Left cardiac atrium (tissue), 4 donors: ENCODE measurements around the gene SHANK3. TPM values are rescaled to one million over a fixed set of nuclear protein-coding genes. Genes with fewer than 3 reads are reported as not detected.

ENCODE experiments used
- ATAC-seq, 2 donors: fragments of 200-7000 bp; cut with Tn5 transposase; one replicate each; pipeline ENCODE4 v1.9.1; 2020; ENCODE audit warnings: mild to moderate bottlenecking in 2 of 2, moderate library complexity in 2 of 2
- DNase-seq: peaks from one replicate; pipeline ENCODE4 v3.0.0-alpha.2; 2020
- intact Hi-C, 2 donors: fragments of 100-400 bp; cut with DNase I; formaldehyde crosslinking; loops; one replicate each; pipeline versions ENCODE4 v1.14.1 to v1.15.1; 2022 to 2023
- total RNA-seq, 2 donors: library from RNA; stranded (reverse); fragmentation: NEBNext Ultra II Directional; extraction: Animal tissue kit (Norgen Biotek cat#: 25700); gene quantifications; one replicate each; pipeline ENCODE4 v1.2.1, GENCODE V29; 2021
- donor health status: DM: no; HTN: yes; CAD: no.
- donor health status: DM: no; HTN: yes; CAD: no; lungs with severe emphysema.
- donor health status: DM: yes; HTN: yes; CAD: no.
- donor health status: Dilated cardiomyopathy.

SHANK3 gene
- total RNA-seq, 2 donors from 2014 or later, result 19.5 to 34.1 TPM

DNA sequence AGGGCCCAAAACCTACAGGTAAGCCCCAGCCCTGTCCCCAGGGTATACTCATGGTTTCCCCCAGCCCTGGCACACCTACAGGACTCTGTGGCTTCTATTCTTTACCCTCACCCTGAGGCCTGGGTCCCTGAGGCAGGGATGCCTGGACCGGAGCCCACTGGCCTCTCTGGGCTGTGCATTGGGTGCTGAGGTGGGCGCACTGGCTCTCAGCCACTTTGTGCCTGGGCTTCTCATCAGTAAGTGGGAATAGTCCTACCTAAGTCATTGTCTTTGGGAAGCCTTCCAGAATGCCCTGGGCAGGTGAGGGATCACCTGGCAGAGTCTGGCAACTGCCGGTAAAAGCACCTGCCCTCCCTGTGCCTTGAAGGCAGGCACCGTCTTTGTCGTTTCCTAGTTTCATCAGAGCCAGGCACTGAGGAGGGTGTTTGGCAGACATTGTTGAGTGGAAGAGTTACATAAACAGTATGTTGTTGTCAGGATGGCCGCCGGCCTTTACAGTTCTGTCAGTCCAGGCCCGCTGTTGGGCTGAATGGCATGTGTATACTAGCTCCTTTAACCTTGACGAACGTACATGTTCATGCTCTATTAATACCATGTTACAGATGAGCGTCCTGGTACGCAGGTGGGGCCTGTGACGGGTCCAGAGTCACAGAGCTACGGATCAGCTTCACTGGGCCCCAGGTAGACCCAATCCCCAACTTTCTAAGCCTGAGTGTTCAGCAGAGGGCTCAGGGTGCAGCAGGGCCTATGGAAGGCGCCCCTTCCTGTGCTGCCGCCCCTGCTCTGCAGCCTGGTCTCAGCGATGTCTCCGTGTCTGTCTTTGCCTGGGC, 23.0 kb downstream of the SHANK3 start:
- intact Hi-C loops, result no loop called here
- ATAC-seq (no peak), DNase-seq (no peak)

DNA sequence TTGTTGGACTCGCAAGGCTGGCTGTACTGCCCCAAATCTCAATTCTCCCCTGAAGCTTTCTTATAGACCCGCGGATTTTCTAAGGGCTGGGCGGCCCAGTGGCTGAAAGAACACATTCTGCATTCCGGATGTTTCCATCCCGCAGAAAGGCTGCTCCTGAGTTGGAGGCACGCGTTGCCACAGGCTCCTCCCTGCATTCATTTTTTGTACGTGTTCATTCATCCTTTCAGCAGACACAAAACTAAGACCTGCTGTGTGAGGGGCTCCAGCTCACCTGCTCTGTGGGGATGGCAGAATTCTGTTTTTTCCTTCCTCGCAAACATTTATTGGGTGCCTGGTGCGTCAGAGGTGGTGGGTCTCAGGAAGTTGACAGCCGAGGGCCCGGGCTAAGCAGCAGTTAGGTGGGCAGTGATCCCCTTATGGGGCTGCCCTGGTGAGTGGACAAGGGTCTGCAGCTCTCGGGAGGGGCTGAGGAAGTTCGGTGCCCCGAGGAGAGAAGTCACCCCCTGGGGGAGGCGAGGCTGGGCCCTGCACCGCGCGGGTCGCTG, 23.7 kb downstream of the SHANK3 start:
- intact Hi-C loops, result no loop called here
- no peak for DNase-seq
- ATAC-seq, result peak in 1 of 2 donors; percentile 56

DNA sequence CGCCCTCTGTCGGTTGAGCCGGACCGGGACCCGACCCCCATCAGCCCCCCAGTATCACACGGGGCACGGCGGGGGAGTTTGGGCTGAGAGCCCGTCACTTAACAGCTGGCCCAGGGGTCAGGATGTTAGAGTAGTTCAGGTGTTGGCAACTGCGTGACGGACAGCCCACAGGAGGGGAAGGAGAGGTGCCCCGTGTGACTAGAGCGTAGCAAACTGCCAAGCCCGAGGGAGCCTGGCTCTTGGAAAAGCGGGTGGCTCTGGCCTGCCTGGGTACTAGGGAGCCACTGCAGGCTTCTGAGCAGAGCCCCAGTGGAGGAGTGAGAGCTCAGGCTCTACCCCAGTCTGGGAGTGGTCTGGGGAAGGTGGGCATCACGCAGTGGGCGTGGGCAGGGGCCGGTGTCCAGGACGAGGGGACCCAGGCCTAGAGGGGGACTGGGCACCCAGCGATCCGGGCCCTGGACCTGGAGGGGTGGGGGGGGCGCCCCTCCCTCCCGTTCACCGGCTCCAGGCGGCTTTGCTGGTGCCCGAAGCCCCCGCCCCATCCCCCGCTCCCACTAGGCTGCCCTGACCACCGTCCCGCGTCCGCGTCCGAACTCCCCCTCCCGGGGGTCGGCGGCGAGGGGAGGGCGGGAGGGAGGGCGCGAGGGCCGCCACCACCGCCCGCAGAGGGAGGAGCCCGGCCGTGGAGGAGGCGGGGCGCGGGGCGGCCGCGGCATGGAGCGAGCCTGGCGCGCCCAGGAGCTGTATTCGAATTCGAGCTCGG, 24.4 kb downstream of the SHANK3 start:
- intact Hi-C loops, result no loop called here
- peak; percentile 31 for DNase-seq
- peak; percentile 73 for ATAC-seq

- ATAC-seq (no peak), DNase-seq (no peak)
- intact Hi-C loops, result no loop called here
Measured at GRCh38 chr22:50697667-50698506, 25.3 kb downstream of the SHANK3 start.

- ATAC-seq, result no peak
Measured at GRCh38 chr22:50698546-50698945, 25.9 kb downstream of the SHANK3 start.

GRCh38 chr22:50699001-50699755, 26.6 kb downstream of the SHANK3 start:
- ATAC-seq, result no peak
- intact Hi-C loops, result no loop called here

More at GRCh38 chr22:50698546-50698945, 25.9 kb downstream of the SHANK3 start:
- peak; percentile 53 for DNase-seq
- intact Hi-C loops, result no loop called here

GRCh38 chr22:50699756-50700386, 27.2 kb downstream of the SHANK3 start:
- ATAC-seq (no peak), DNase-seq (no peak)
- intact Hi-C loops, result no loop called here

More at GRCh38 chr22:50699001-50699755, 26.6 kb downstream of the SHANK3 start:
- no peak for DNase-seq

GRCh38 chr22:50700387-50701075, 27.9 kb downstream of the SHANK3 start:
- no peak for ATAC-seq
- intact Hi-C loops, result no loop called here
- peak; percentile 29 for DNase-seq

DNA sequence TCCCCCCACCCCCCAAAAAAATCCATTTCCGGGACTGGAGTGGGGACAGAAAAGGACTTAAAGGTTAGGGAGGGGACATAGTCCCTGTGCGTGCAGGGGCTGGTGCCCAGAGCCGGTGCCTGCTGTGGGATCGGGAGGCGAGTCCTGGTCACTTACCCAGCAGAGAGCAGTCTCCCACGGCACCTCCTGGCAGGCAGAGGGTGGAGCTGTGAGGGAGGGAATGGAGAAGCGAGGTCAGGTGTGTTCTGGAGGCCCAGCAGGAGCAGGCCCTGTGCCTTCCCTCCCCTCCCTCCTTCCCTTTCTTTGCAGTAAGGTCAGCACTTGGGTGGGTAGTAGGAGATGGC, 28.4 kb downstream of the SHANK3 start:
- DNase-seq (no peak), ATAC-seq (no peak)
- intact Hi-C loops, result no loop called here

GRCh38 chr22:50701428-50702154, 29.0 kb downstream of the SHANK3 start:
- ATAC-seq (no peak), DNase-seq (no peak)
- intact Hi-C loops, result no loop called here

DNA sequence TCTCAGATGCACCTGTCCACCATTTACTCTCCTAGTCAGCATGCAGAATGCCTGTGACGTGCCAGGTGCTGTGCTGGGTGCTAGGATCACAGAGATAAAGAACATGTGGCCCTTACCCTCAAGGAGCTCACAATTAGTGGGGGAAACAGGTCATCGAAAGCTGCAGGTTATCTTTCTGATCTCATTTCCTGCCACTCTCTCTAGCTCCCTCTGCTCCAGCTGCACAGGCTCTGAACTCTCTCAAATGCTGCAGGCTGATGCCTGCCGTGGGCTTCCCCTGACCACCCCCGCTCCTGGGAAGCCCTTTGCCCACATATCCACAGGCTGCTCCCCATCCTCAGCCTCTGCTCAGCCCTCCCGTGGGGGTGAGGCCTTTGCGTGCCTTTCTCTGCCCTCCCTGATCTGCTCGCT, 29.6 kb downstream of the SHANK3 start:
- ATAC-seq (no peak), DNase-seq (no peak)
- intact Hi-C loops, result no loop called here

- intact Hi-C loops, result no loop called here
- no peak for DNase-seq
Measured at GRCh38 chr22:50702821-50703725, 30.4 kb downstream of the SHANK3 start.

DNA sequence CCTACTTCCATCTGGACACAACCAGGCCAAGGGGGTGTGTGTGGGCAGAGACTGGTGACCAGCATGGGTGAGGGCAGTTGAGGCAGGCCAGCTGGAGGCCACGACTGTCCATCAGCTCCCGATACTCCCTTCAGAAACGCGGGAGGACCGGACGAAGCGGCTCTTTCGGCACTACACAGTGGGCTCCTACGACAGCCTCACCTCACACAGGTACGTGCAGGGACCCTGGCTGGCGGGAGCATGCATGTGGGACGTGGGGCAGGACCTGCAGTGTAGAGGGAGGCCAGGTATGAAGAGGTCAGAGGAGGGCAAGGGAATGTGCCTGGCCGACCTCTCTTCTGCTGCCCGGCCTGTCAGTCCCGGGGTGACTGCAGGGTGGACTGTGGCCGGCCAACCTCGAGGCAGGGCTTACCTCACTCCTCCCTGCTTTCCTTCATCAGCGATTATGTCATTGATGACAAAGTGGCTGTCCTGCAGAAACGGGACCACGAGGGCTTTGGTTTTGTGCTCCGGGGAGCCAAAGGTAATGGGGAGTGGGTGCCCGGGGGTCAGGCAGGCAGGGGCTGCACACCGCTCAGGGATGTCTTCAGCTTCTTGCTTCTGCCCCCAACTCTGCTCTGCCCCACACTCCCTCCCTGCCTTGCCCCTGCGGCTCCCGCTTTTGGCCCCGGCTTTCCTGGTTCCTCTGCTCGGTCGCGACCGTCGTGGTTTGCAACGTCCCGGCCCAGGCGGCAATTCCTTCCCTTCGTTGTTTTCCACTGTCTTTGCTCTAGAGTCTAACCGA, 31.3 kb downstream of the SHANK3 start:
- intact Hi-C loops, result no loop called here
- DNase-seq (no peak), ATAC-seq (no peak)

More at GRCh38 chr22:50702821-50703725, 30.4 kb downstream of the SHANK3 start:
- no peak for ATAC-seq

GRCh38 chr22:50704510-50705218, 32.0 kb downstream of the SHANK3 start:
- intact Hi-C loops, result no loop called here
- DNase-seq (no peak), ATAC-seq (no peak)
